DMS 273 treated with DMSO at 0.1 percent for 48 hours (cell line): Measurements from ENCODE around the gene SLC12A2.

Source experiments
- DNase-seq: peaks from one replicate; lab custom pipeline; 2025; lab: John Stamatoyannopoulos, UW

SLC12A2 gene

GRCh38 chr5:128225245-128226030, 141.9 kb downstream of the SLC12A2 start:
- no peak for DNase-seq

- DNase-seq, result no peak
Measured at GRCh38 chr5:128228008-128228407, 144.4 kb downstream of the SLC12A2 start.

DNA sequence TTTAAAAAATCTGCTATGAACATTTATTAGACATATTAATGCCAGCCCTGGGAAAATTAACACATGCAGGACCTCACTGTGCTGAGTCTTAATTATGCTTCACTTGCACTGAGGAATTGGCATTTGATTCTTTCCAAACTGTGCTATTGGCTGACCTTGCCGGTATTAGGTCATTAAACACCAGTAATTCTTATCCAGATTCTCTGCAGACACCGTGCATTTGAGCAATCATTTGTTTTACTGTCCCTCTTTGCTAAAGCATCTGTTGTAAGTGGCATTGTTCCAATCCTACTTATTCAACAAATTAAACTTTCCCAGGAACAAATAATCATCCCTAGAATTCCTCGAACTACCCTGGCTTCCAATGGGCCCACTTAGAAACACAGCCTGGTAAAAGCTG, 145.0 kb downstream of the SLC12A2 start:
- DNase-seq, result peak; percentile 6

DNA sequence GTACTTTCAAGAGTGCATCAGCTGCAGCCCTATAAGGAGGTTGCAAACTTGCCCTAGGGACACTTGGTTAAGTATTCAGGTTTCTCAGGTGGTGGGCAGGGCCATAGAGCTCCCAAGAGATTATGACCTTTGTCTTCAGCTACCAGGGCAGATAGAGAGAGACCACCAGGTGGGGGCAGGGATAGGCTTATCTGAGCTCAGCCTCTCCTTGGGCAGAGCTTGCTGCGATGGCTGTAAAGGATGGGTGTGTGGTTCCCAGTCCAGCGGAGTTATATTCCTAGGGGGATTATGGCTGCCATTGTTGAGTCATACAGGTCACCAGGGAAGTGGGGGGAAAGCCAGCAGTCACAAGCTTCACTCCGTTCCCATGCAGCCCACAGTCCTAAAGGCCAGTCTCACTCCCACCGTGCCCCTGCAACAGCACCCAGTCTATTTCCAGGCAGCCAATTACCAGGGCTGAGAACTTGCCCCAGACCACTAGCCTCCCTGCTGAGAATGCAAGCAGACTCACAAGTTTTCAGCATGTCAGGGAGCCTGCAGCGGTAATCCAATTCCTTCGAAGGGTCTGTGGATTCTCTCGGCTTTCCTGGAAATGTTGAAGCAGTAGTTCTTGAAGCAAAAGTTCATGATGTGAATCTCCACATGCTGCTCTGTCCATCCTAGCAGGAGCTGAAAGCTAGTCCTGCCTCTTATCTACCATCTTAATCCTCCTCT, 151.5 kb downstream of the SLC12A2 start:
- DNase-seq, result no peak

- DNase-seq, result no peak
Measured at GRCh38 chr5:128236334-128236733, 152.8 kb downstream of the SLC12A2 start.

DNA sequence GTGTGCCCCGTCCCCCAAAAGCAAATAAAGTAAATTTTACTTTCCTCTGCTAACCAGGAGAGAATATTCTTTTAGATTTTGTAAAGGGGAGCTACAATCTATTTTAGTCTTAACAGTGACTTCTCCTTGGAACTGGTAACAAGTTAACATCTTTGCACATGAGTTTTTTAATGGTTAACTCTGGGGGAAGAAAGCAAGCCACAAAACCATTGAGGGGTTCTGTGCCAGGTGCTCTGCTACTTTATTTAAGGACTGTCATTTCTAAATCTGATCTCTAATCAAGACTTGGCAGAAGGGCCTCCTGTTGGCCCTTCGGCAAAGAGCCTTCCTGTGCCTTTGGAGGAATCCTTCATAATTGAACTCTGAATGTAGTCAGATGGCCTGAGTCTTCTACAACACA, 153.4 kb downstream of the SLC12A2 start:
- DNase-seq, result no peak

DNA sequence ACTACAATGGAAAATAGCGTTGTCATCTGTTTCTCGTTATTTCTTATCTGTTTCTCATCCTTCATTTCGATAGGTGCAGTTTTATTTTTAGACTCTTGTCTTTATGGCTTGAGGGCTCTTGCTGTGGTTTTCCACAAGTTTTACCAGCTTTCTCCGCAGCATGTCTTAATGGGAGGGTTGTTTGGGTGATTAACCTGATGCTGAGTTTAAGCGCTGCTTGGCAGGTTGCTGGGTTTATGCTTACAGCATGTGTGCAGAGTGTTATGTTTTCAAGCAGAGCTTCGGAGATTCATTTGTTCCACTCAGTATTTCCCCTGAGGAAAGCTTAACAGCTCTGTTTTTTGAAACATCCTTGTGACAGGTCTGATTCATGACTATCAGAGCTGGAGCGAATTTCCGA, 154.0 kb downstream of the SLC12A2 start:
- no peak for DNase-seq
